Activated T-helper 1 cell treated with anti-CD3 and anti-CD28 coated beads, Interleukin-12 subunit alpha, Interleukin-12 subunit beta, Interleukin-2, Interleukin-4 antibody, amounts not matched to agents 30 ng/mL and 10 ng/mL and 1 ng/mL, durations not matched to agents 14 hours and 24 hours and 36 hours (primary cell): ENCODE results near the gene SORCS1. TPM values are rescaled to one million over a fixed set of nuclear protein-coding genes. Genes with fewer than 3 reads are reported as not detected.

Experiments used
- DNase-seq: peaks from one replicate; pipeline ENCODE4 v3.0.0; 2021; ENCODE audit warnings: low spot score
- H3K27ac Mint-ChIP-seq: one replicate; pipeline ENCODE4 v1.8.0; 2021; ENCODE audit warnings: mild to moderate bottlenecking, mixed read lengths
- H3K27me3 Mint-ChIP-seq: one replicate; pipeline ENCODE4 v1.8.0; 2022; ENCODE audit warnings: mild to moderate bottlenecking, moderate library complexity, mixed read lengths; ENCODE audit not compliant: insufficient read depth
- H3K36me3 Mint-ChIP-seq: one replicate; pipeline ENCODE4 v1.8.0; 2021; ENCODE audit warnings: low read depth, mixed read lengths
- H3K4me1 Mint-ChIP-seq: one replicate; pipeline ENCODE4 v1.8.0; 2021; ENCODE audit warnings: low read depth, mixed read lengths
- H3K4me3 Mint-ChIP-seq: one replicate; pipeline ENCODE4 v1.8.0; 2021; ENCODE audit warnings: mild to moderate bottlenecking, moderate library complexity, mixed read lengths
- H3K9me3 Mint-ChIP-seq: one replicate; pipeline ENCODE4 v1.8.0; 2021; ENCODE audit warnings: mixed read lengths
- intact Hi-C: fragments of 100-400 bp; cut with micrococcal nuclease; formaldehyde crosslinking; loops from one replicate; pipeline ENCODE4 v1.15.1; 2024
- total RNA-seq: library from RNA; stranded (reverse); gene quantifications from 2 replicates; pipeline ENCODE4 v1.2.3, GENCODE V29; 2022

The SORCS1 gene
- total RNA-seq = not detected in 2 replicates

DNA sequence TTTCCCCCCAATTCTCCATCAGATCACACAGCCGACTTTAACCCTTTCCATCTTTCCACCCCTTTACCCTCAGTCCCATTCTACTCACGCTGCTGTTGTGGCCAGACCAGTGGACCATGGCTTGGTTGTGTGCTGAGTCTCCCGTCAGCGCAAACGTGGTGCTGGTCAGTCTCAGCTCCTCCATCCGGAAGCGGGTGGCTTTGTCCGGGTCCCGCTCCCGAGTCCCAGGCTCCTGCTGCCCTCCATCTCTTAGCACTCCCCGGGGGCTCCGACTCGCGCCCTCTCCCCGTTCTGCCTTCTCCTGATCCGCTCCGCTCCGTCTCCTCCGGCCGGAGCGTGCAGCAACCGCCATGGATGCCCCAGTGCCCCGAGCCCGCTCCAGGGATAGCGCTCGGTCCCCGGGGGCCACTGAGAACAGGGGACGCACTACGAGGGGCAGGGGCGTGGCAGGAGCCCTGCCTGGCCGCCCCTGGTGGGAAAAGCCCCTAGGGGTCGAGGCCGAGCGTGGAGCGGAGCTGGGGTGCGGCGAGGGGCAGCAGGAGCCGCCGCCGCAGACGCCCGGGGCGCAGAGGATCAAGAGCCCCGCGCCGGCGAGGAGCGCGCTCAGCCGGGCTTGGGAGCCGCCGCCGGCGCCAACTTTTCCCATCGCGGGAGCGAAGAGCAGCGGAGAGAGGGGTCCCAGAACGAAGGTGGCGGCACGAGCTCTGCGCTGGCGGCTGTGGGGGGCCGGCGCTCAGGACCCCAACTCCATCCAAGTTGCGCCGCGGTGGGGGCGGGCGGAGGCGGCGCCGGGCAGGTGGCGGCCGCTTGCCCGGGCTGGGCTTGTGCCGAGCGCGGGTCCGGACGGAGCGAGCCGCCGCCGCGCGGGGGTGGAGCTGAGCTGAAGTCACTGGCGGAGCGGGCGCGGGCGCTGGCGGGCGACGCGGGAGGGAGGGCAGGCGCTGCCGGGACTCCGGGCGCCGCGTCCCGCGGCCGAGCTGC is at the start of gene SORCS1:
SORCS1 (minus strand) TSS at position 826 of the 981 bp plus-strand sequence.
- Mint-ChIP-seq H3K36me3 (no peaks in the 10 kb centered on the region), H3K9me3 (no peaks in the 10 kb centered on the region), H3K27ac (no peak within 1 kb of the TSS), H3K4me3 (no peak within 1 kb of the TSS), H3K4me1 (no peaks in the 10 kb centered on the region), H3K27me3 (peaks cover 16% of the 10 kb centered on the region)
- intact Hi-C loops = no loop called here
- DNase-seq = no peak

DNA sequence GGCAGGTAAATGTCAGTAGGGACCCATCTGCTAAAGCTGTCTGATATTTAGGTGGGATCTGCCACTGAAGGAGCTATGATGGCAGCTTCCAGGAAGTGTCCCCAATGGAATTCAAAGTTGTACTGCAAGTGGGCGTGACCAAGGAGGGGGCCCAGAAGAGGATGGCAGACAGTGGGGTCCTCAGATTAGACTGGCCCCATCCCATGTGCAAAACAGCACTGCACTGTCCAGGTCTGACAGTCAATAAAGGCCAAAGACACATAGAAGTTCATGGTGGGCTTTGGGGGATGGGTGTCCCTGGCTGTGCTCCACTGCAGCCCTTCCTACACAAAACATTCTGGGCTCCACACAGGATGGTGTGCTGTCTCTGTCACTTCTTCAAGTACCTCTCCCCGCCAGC is 49.8 kb upstream of the SORCS1 start:
- H3K9me3 Mint-ChIP-seq = peaks cover 21% of the 10 kb centered on the region
- no peaks in the 10 kb centered on the region for H3K4me1 Mint-ChIP-seq
- intact Hi-C loops = no loop called here
- no peak overlapping the region for H3K27ac Mint-ChIP-seq
- no peaks in the 10 kb centered on the region for H3K27me3 Mint-ChIP-seq
- H3K4me3 Mint-ChIP-seq = no peak overlapping the region
- H3K36me3 Mint-ChIP-seq = no peaks in the 10 kb centered on the region
- no peak for DNase-seq

DNA sequence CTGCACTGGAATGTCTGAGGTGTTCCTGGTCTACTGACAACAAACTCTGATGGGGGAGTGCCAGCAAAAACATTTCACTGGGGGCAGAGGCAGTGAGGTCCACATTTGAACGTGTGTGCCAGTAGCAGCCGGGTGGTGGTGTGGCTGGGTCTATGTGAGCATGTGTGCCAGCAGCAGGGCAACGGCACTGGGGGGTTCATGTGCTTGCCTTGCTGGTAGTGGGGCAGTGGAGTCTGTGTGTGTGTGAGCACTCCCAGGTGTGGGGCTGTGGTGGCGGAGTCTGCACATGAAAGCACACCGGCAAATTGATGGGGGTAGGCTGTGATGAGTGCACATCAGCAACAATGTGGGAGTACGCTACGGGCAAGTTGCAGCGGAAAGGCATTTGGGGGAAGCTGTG is 49.4 kb upstream of the SORCS1 start:
- H3K9me3 Mint-ChIP-seq = peaks cover 21% of the 10 kb centered on the region
- H3K4me3 Mint-ChIP-seq = no peak overlapping the region
- intact Hi-C loops = no loop called here
- no peaks in the 10 kb centered on the region for H3K36me3 Mint-ChIP-seq
- H3K27me3 Mint-ChIP-seq = no peaks in the 10 kb centered on the region
- no peak overlapping the region for H3K27ac Mint-ChIP-seq
- H3K4me1 Mint-ChIP-seq = no peaks in the 10 kb centered on the region
- no peak for DNase-seq

DNA sequence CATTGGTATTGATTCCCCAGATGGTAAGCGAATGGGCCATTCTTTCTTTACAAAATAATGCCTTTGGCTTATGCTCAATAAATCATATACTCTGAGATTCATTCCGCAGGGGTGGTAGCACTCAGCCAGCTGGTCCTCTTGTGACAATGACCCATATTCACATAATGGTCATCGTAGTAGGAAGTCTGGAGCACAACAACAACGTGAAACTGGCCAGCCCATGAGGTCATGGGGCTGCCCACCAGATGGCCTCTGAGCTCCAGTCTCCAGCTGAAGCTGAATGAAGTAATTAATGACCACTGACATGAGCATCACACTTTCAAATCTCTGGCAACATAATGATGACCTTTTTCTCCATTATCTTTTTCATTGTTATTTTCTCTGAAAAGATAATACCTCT is 42.3 kb upstream of the SORCS1 start:
- DNase-seq = no peak

DNA sequence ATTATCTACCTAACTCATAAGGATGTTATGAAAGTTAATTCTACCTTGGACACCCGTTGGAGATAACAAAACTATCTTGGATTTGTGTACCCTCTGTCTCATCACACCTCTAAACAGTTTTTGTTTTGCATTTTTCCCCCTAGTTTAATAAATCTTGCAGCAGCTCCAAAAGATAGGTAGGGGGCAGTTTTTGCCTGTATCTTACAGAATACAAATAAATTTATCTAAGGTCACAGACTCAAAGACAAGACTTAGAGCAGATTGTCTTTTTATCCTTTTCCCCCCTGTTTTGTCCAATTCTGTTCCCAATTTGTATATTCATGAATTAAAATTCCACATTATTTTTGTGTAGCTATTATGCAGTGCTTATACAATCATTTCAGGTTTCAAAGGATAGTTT is 5.0 kb upstream of the SORCS1 start:
- no peak overlapping the region for H3K4me3 Mint-ChIP-seq
- H3K9me3 Mint-ChIP-seq = no peaks in the 10 kb centered on the region
- H3K4me1 Mint-ChIP-seq = no peaks in the 10 kb centered on the region
- H3K36me3 Mint-ChIP-seq = no peaks in the 10 kb centered on the region
- H3K27me3 Mint-ChIP-seq = peaks cover 12% of the 10 kb centered on the region
- intact Hi-C loops = no loop called here
- no peak for DNase-seq
- H3K27ac Mint-ChIP-seq = no peak overlapping the region

More for the DNA sequence above, 42.3 kb upstream of the SORCS1 start:
- intact Hi-C loops = no loop called here
- Mint-ChIP-seq H3K27ac (no peak overlapping the region), H3K4me3 (no peak overlapping the region), H3K36me3 (no peaks in the 10 kb centered on the region), H3K27me3 (no peaks in the 10 kb centered on the region), H3K9me3 (peaks cover 8% of the 10 kb centered on the region), H3K4me1 (no peaks in the 10 kb centered on the region)

DNA sequence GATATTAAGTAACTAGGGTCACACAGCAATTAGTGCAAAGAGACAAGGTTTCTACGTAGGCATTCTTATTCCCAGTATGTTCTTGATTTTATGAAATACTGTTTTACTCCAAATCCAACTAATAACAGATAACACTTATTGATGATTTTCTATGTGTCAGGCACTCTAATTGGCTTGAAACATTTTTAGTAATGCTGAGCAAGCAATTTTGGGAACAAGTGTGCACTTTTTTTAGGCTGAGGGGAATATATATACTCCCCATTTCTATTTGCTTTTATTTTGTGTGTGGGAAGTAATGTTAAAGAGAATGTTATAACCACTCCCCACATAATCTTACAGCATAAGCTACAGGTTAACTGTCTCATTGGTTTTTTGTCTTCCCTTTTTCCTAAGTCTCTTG is 4.2 kb upstream of the SORCS1 start:
- no peak overlapping the region for H3K4me3 Mint-ChIP-seq
- H3K4me1 Mint-ChIP-seq = no peaks in the 10 kb centered on the region
- DNase-seq = no peak
- H3K9me3 Mint-ChIP-seq = no peaks in the 10 kb centered on the region
- H3K27ac Mint-ChIP-seq = no peak overlapping the region
- peaks cover 12% of the 10 kb centered on the region for H3K27me3 Mint-ChIP-seq
- intact Hi-C loops = no loop called here
- H3K36me3 Mint-ChIP-seq = no peaks in the 10 kb centered on the region

DNA sequence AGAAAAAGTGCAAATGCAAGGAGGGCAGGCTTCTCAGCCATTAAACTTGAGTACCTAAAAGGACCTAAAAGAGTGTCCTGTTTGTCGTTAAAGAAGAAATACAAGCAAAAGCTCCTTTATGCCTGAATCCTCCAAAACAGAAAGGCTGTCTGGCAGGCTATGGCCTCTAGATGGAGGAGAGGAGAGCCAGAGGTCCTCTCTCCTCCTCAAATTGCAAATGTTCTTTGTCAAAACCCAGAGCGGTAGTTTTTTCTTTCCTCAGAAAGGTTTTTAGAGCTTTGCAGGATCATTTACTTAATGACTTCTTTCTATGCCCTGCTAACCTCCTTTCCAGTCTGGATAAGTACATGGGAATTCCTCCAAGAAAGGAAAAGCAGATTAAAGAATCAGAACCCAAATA is 1.9 kb upstream of the SORCS1 start:
- H3K27ac Mint-ChIP-seq = no peak overlapping the region
- H3K9me3 Mint-ChIP-seq = no peaks in the 10 kb centered on the region
- H3K36me3 Mint-ChIP-seq = no peaks in the 10 kb centered on the region
- intact Hi-C loops = no loop called here
- H3K4me1 Mint-ChIP-seq = no peaks in the 10 kb centered on the region
- H3K4me3 Mint-ChIP-seq = no peak overlapping the region
- no peak for DNase-seq
- peaks cover 16% of the 10 kb centered on the region for H3K27me3 Mint-ChIP-seq

DNA sequence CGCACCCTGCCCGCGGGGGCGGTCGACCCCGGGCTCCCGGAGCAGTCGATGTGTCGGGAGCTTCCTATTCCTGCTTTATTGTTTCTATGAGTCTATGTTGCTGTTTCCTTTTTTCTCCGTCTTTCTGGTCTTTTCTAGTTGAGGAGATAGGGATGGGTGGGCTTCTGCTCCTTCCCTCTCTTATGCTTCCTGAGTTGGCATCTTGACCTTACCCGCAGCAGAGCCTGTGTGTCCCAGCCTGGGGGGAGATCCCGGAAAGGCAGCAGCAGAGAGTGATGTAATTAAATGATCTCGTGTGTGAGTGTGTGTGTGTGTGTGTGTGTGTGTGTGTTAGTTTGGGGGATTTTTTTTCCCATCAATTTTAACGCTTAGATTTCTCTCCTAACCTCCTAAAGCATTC is 486 bp upstream of the SORCS1 start:
- peaks cover 16% of the 10 kb centered on the region for H3K27me3 Mint-ChIP-seq
- no peak overlapping the region for H3K27ac Mint-ChIP-seq
- no peak for DNase-seq
- H3K4me3 Mint-ChIP-seq = no peak overlapping the region
- no peaks in the 10 kb centered on the region for H3K9me3 Mint-ChIP-seq
- no peaks in the 10 kb centered on the region for H3K4me1 Mint-ChIP-seq
- no peaks in the 10 kb centered on the region for H3K36me3 Mint-ChIP-seq
- intact Hi-C loops = no loop called here

DNA sequence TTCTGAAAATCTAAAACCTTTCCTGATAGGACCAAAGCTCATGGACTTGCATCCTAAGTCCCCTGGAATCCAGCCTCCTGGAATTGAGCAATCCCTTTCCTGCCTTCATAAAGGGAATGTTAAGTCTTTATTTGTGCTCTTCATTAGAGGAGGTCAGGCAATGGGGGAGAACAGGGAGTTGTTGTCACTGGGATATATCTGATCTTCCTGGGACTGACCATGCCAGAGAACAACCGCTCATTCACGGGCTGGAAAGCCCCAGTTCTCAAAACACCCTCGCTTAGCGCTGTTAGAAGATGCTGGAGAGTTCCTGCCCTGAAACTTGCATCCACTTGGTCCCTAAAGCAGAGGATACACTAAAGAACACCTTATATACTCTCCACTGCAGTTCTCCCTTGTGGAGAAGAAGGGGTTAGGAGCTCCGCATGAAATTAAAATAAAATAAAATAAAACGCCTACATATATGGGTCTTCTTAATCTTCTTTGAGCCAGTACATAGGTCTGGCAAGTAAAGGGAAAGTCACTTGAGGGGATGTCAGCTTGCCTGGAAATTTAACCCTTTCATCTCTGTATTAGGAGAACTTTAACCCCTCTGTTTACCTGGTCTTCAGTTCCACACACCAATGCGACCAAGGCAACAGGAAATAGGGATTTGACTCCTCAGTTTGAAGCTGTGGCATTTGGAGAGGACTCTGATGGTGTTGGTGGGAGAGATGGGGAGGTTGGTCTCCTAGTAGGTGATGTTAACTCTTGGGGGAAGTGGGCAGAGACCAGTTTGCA is 1.2 kb downstream of the SORCS1 start:
- no peak overlapping the region for H3K27ac Mint-ChIP-seq
- H3K4me3 Mint-ChIP-seq = no peak overlapping the region
- DNase-seq = no peak
- H3K4me1 Mint-ChIP-seq = no peaks in the 10 kb centered on the region
- intact Hi-C loops = no loop called here
- no peaks in the 10 kb centered on the region for H3K36me3 Mint-ChIP-seq
- no peaks in the 10 kb centered on the region for H3K9me3 Mint-ChIP-seq
- peaks cover 16% of the 10 kb centered on the region for H3K27me3 Mint-ChIP-seq

DNA sequence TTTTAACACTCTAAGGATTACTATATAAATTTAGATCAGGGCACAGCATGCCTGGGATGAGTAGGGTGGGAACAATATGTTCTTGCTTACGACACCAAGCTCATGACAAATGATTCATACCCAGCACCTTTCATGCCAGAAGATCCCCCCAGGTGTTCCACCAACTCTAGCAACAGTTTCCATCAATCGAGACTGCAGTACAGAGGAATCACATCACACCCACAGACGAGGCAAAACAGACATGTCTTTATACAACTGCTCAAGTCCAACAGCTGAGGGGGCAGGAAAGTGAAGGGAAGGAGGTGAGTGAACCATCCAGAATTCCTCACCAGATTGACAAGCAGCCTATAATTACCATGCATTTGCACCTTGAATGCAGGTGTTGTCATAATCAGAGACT is 3.6 kb downstream of the SORCS1 start:
- Mint-ChIP-seq H3K27me3 (peaks cover 13% of the 10 kb centered on the region), H3K9me3 (no peaks in the 10 kb centered on the region), H3K36me3 (no peaks in the 10 kb centered on the region), H3K27ac (no peak overlapping the region), H3K4me3 (no peak overlapping the region), H3K4me1 (no peaks in the 10 kb centered on the region)
- intact Hi-C loops = no loop called here
- DNase-seq = no peak

DNA sequence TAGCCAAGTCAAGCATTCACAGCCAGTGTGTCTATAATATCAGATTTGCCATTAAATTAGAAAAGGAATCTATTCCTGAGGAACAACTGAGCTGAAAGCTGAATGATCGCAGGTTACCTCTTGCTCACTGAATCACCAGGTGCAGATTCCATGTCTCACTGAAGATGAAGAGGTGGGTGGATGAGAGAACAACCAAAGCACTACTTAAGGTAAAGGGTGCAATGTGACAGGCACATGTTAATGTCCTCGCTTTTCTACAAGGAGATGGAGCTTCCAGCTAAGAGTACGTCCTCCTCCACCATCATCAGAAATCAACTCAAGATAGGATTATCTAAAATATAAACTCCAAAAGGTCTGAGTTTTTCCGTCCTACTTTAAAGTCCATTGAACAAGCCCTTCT is 4.6 kb downstream of the SORCS1 start:
- H3K36me3 Mint-ChIP-seq = no peaks in the 10 kb centered on the region
- no peak overlapping the region for H3K4me3 Mint-ChIP-seq
- H3K9me3 Mint-ChIP-seq = no peaks in the 10 kb centered on the region
- intact Hi-C loops = no loop called here
- no peak for DNase-seq
- H3K27me3 Mint-ChIP-seq = peaks cover 5% of the 10 kb centered on the region
- no peaks in the 10 kb centered on the region for H3K4me1 Mint-ChIP-seq
- no peak overlapping the region for H3K27ac Mint-ChIP-seq

DNA sequence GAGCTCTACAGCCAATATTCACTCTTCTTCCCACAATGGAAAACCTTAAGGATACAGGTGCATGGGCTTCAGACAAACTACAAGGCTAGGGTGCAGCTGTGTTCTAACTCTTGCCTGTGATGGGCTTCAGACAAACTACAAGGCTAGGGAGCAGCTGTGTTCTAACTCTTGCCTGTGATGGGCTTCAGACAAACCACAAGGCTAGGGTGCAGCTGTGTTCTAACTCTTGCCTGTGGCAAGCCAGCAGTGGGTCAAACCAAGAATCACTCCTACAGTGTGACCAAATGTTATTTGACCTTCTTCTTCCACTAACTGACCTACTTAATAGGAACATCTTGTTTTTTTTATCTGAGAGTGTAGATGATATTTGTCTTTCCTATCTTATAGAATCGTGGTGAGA is 7.4 kb downstream of the SORCS1 start:
- Mint-ChIP-seq H3K36me3 (no peaks in the 10 kb centered on the region), H3K4me1 (no peaks in the 10 kb centered on the region), H3K9me3 (peaks cover 10% of the 10 kb centered on the region), H3K27ac (no peak overlapping the region), H3K27me3 (no peaks in the 10 kb centered on the region), H3K4me3 (no peak overlapping the region)
- intact Hi-C loops = no loop called here
- DNase-seq = no peak

DNA sequence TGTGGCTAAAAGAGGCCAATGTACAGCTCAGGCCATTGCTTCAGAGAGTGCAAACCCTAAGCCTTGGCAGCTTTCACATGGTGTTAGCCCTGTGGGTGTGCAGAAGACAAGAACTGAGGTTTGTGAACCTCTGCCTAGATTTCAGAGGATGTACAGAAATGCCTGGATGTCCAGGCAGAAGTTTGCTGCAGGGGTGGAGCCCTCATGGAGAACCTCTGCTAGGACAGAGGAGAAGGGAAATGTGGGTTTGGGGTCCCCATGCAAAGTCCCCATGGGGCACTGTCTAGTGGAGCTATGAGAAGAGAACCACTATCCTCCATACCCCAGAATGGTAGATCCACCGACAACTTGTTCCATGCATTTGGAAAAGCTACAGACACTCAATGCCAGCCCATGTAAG is 12.4 kb downstream of the SORCS1 start:
- H3K36me3 Mint-ChIP-seq = no peaks in the 10 kb centered on the region
- H3K9me3 Mint-ChIP-seq = peaks cover 39% of the 10 kb centered on the region
- H3K4me3 Mint-ChIP-seq = no peak overlapping the region
- intact Hi-C loops = no loop called here
- H3K27ac Mint-ChIP-seq = no peak overlapping the region
- no peaks in the 10 kb centered on the region for H3K4me1 Mint-ChIP-seq
- DNase-seq = no peak
- H3K27me3 Mint-ChIP-seq = no peaks in the 10 kb centered on the region
